CD4-positive, alpha-beta T cell treated with Interleukin-10 for 1 hour (primary cell): Measurements from ENCODE around the gene LLGL1.

Source experiments
- DNase-seq: peaks from one replicate; pipeline ENCODE4 v3.0.0-alpha.2; 2020

Gene LLGL1

GRCh38 chr17:18278867-18279266 is 53.4 kb downstream of the LLGL1 start:
- no peak for DNase-seq

- no peak for DNase-seq
Measured at GRCh38 chr17:18280249-18280648, 54.8 kb downstream of the LLGL1 start.

GRCh38 chr17:18280766-18281371 is 55.4 kb downstream of the LLGL1 start:
- no peak for DNase-seq

- no peak for DNase-seq
Measured at GRCh38 chr17:18281788-18282187, 56.4 kb downstream of the LLGL1 start.

GRCh38 chr17:18285296-18285695 is 59.9 kb downstream of the LLGL1 start:
- DNase-seq = no peak

- DNase-seq = no peak
Measured at GRCh38 chr17:18291718-18292540, 66.5 kb downstream of the LLGL1 start.
